PC-3 (cell line): ENCODE results near the gene AEN.

Experiments used
- CTCF ChIP-seq: fragments of 300-600 bp; sonication (generic); conservative IDR thresholded peaks from 2 replicates; pipeline ENCODE4 v1.5.1; 2017; ENCODE audit warnings: antibody characterized with exemption, low read depth, mild to moderate bottlenecking, low read length
- EZH2phosphoT487 ChIP-seq: fragments of 300-600 bp; sonication (generic); IDR thresholded peaks from 2 replicates; pipeline ENCODE4 v1.6.1; 2018; ENCODE audit warnings: mild to moderate bottlenecking, antibody characterized with exemption, low read length, borderline replicate concordance

DNA sequence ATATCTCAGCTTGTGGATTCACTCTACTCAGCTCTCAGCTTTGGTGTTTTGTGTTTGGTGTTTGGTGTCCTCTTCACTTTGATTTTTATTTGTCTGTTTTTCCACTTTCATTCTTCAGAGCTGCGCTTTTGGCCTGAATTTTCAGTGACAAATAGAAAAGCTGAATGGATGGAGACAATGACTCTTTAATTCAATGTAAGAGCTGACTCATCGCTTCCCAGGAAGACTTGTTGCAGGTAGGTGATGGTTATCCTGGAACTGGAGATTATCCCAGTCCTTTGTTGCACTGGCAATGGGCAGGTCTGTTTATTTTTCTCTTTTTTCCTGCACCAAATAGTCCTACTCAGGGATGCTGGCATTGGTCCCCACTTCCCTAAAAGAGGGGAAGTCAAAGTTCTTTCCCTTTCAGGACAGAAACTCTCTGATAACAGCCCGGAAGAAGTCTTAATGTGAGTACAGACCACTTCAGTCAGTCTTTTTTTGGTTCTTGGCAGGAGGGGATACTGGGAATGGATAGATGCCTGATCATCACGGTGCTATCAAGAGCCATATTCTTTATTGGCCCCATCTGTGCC is 12.4 kb upstream of the AEN start:
- TF ChIP-seq CTCF (no peak), EZH2phosphoT487 (no peak)
